BJ (cell line): ENCODE data around the gene TRIM67. TPM values are rescaled to one million over a fixed set of nuclear protein-coding genes. Genes with fewer than 3 reads are reported as not detected.

Experiments
- CTCF ChIA-PET: fragments of 350-600 bp; formaldehyde crosslinking; extraction: SDS; loops from one replicate; lab custom pipeline; 2021; ENCODE audit warnings: antibody characterized with exemption, inconsistent platforms; lab: Yijun Ruan, JAX
- POLR2A ChIA-PET: fragments of 300-600 bp; sonication (Branson Sonifier 250); formaldehyde crosslinking; extraction: SDS; loops from one replicate; lab custom pipeline; 2021; ENCODE audit warnings: antibody characterized with exemption; lab: Charles Lee
- DNase-seq: peaks from one replicate; pipeline ENCODE4 v3.0.0-alpha.2; 2011; ENCODE audit warnings: low read depth
- H3K27me3 ChIP-seq: 2 replicates; pipeline ENCODE4 v1.6.0; 2011; ENCODE audit warnings: low read length; ENCODE audit not compliant: control insufficient read depth, insufficient read depth
- H3K36me3 ChIP-seq: 2 replicates; pipeline ENCODE4 v1.5.1; 2011; ENCODE audit warnings: low read length; ENCODE audit not compliant: control insufficient read depth, insufficient read depth
- H3K4me3 ChIP-seq: 2 replicates; pipeline ENCODE4 v1.5.1; 2011; ENCODE audit warnings: low read depth, mild to moderate bottlenecking, control low read depth, low read length
- polyA plus RNA-seq: library from polyadenylated mRNA; depleted of rRNA; stranded (reverse); fragments of >200 nt; gene quantifications from 2 replicates; pipeline ENCODE4 v1.2.3, GENCODE V29; 2011
- TF ChIP-seq, protein P1 (sequence below): IDR thresholded peaks from 2 replicates; pipeline ENCODE4 v1.5.1; 2011; ENCODE audit warnings: low read depth, mild to moderate bottlenecking, control low read depth, inconsistent platforms, low read length, moderate library complexity; ENCODE audit not compliant: insufficient read depth

Gene TRIM67
- polyA plus RNA-seq, 1 experiment: 0.02 TPM

DNA sequence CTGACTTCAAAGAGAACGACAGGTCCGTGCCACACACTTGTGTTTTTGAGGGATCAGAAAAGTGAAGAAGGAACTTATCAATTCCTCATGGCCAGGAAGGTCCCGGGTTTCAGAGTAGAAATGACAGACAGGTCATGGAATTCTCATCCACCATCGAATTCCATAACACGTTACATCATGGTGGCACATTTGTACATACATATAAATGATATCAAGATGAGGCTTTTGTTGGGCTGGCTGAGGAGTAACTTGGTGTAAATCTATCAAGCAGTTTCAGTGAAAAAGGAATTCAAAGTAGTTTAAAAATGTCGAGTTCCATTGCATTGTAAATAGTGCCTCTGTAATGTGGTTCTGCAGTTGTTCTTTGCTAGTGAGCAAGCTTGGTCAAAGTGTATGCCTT lies 56.2 kb downstream of the TRIM67 start:
- Histone ChIP-seq H3K27me3 (peaks cover 14% of the 10 kb centered on the region), H3K4me3 (no peak overlapping the region), H3K36me3 (no peaks in the 10 kb centered on the region)
- CTCF ChIA-PET: interaction anchor here (0.9 to 1.1 kb wide), 2 partner anchors 8 to 422 kb away, joined by 3 to 4 read pairs; no protein-coding TSS in a partner anchor
- POLR2A ChIA-PET: no interaction called here
- TF ChIP-seq, protein P1, sequence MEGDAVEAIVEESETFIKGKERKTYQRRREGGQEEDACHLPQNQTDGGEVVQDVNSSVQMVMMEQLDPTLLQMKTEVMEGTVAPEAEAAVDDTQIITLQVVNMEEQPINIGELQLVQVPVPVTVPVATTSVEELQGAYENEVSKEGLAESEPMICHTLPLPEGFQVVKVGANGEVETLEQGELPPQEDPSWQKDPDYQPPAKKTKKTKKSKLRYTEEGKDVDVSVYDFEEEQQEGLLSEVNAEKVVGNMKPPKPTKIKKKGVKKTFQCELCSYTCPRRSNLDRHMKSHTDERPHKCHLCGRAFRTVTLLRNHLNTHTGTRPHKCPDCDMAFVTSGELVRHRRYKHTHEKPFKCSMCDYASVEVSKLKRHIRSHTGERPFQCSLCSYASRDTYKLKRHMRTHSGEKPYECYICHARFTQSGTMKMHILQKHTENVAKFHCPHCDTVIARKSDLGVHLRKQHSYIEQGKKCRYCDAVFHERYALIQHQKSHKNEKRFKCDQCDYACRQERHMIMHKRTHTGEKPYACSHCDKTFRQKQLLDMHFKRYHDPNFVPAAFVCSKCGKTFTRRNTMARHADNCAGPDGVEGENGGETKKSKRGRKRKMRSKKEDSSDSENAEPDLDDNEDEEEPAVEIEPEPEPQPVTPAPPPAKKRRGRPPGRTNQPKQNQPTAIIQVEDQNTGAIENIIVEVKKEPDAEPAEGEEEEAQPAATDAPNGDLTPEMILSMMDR: no peak
- DNase-seq: no peak

DNA sequence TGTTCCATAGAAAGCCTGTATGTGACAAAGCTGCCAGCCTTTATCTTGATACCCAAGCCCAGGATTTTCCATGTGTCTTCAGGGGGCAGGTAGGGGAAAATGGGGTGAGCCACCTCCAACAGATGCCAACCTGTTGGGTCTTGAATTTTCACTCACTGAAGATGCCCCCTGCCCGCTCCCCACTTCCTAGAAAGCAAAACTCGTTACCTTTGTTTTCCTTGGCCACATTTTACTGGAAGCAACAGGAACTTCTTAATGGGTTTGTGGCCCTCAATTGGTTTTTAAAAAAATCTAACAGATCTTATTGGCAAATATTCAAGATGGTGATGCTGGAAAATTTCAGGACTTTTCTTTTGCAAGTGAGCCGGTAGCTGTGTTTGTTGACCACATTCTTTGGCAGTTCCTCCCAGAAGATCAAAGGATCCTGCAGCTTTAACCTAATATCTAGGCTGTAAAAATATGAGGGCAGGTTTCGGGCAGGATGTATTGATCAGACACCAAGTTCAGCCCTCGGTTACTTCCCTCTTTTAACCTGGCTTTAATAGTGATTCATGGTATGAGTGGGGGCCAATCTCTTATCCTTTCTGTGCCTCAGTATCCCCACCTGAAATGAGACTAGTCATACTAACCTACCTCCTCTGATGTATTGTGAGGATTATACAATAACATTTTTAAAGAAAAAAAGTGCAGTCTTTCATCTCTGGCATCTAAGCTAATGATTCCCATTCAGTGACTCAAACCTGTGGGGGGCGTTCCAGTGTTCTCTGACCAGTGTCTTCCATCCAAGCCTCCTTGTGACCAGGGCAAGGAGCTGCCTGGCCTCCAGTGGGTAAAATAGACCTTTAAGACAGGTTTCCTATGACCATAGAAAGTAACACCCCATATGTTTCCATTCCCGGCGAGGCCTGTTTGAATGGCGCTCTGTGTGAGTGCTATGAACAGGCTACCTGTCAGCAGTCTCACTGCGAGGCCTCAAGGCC lies 57.9 kb downstream of the TRIM67 start:
- ChIA-PET CTCF (interaction anchor here (0.6 kb wide), 1 partner anchor 501 kb away, joined by 3 read pairs; no protein-coding TSS in a partner anchor), POLR2A (no interaction called here)
- peaks cover 4% of the 10 kb centered on the region for H3K36me3 ChIP-seq
- H3K27me3 ChIP-seq: peaks cover 10% of the 10 kb centered on the region
- H3K4me3 ChIP-seq: no peak overlapping the region
- TF ChIP-seq, protein P1: no peak
- DNase-seq: no peak

DNA sequence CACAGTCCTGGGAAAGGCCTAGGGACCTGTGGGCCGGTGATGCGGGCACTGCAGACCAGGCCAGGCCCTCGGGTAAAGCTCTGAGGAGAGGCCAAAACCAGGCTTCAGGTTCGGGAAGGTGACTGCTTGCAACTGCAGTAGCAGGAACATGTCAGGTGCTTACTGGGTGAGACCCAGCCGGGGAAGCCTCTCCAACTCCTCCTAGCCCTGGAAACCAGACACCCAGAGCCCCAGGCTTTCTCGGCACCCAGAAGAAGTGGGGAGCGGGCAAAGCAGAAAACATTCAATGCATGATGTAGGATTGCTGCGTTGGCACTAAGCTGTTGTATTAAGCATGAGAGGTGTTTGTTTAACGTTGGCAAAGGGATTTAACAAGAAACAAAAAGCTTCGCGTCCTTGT lies 58.9 kb downstream of the TRIM67 start:
- no peak for DNase-seq
- TF ChIP-seq, protein P1: no peak
- Histone ChIP-seq H3K27me3 (peaks cover 5% of the 10 kb centered on the region; the same call in 1 of the 2 replicates), H3K36me3 (peaks cover 8% of the 10 kb centered on the region), H3K4me3 (no peak overlapping the region)
- CTCF ChIA-PET: no interaction called here
- POLR2A ChIA-PET: no interaction called here

DNA sequence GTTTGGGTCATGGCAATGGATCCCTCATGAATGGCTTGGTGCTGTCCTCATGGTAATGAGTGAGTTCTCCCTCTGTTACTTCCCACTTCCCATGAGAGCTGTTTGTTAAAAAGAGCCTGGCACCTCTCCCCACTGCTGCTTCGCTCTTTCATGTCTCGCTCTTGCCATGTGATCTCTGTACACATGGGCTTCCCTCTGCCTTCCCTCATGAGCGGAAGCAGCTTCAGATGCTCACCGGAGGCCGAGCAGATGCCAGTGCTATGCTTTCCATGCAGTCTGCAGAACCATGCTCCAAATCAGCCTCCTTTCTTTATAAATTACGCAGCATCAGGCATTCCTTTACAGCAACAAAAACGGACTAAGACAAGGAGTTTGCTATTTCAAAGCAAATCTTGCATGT lies 64.3 kb downstream of the TRIM67 start:
- CTCF ChIA-PET: interaction anchor here (1.5 to 3.2 kb wide), 2 partner anchors 9 to 15 kb away, joined by 3 to 14 read pairs; no protein-coding TSS in a partner anchor
- no peaks in the 10 kb centered on the region for H3K27me3 ChIP-seq
- DNase-seq: no peak
- TF ChIP-seq, protein P1: no peak
- POLR2A ChIA-PET: no interaction called here
- H3K36me3 ChIP-seq: peaks cover 14% of the 10 kb centered on the region
- no peak overlapping the region for H3K4me3 ChIP-seq

DNA sequence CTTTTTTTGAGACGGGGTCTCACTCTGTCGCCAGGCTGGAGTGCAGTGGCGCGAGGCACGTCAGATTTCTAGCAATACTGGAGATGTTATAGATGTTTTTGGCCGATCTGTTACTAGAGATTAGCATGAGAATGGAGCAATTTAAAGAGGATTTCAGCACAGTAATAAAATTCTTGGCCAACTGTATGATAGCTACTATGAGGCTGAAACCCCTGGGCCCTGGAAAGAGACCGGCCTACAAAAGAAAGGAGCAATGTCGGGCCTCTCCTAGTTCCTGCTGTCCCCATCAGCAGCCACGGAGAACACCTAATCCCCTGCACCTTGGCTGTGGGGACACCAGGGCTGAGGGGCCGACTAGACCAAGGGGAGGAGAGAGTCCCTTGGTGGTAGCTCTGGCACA lies 69.7 kb downstream of the TRIM67 start:
- no peak for DNase-seq
- POLR2A ChIA-PET: no interaction called here
- H3K36me3 ChIP-seq: peaks cover under 1% of the 10 kb centered on the region
- TF ChIP-seq, protein P1: no peak
- no peaks in the 10 kb centered on the region for H3K27me3 ChIP-seq
- CTCF ChIA-PET: no interaction called here
- no peak overlapping the region for H3K4me3 ChIP-seq
